ENCODE data around the gene SPTBN5.
"Not testable (repeated sequence)": the region's sequence is repeated elsewhere in the genome, so short reads cannot be mapped to it uniquely, and the experiment has no call there.

Gene SPTBN5

DNA sequence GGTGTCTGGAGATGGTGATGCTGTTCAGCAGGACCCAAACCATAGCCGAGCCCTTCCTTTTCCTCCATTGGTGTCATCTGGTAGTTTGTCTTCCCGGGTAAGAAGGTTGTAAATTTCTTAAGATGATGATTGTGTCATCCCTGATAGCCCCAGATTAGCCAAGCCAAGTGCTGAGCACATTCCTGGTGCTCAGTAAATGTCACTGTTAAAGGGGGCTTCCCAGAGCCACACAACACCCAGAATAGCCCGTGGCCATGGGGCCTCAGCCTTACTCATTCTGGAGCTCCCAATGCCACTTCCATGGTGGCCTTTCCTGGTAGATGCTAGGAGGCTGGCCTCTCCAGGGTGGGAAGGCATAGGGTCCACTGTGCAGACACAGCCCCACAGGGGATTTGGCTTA is 59.8 kb downstream of the SPTBN5 start:
- Histone ChIP-seq H3K14ac (ENCODE audit: low read length) (no peak overlapping the region), H2BK5ac (ENCODE audit: low read depth, low read length, poor library complexity) (no peak overlapping the region), H4K91ac (ENCODE audit: low read depth, low read length) (no peak overlapping the region), H2AK5ac (ENCODE audit: low read length) (no peak overlapping the region), H3K4me2 (ENCODE audit: low read length) (no peak overlapping the region), H2AFZ (ENCODE audit: insufficient read depth, low read length, poor library complexity) (no peak overlapping the region), H2BK120ac (ENCODE audit: insufficient read depth, low read length, poor library complexity) (no peak overlapping the region), H3K79me2 (ENCODE audit: control insufficient read depth, insufficient read depth, low read length, poor library complexity) (no peaks in the 10 kb centered on the region), H3K4ac (ENCODE audit: low read depth, low read length) (no peak overlapping the region), H3K18ac (ENCODE audit: low read length) (no peak overlapping the region), H3K4me3 (ENCODE audit: low read depth, low read length) (no peak overlapping the region), H3K23ac (ENCODE audit: low read length) (no peak overlapping the region), H3K9me3 (ENCODE audit: insufficient read depth, low read depth, low read length) (no peaks in the 10 kb centered on the region), H3K4me1 (ENCODE audit: control insufficient read depth in 1 of 2, insufficient read depth in 2 of 2, low read length in 2 of 2) (no peaks in the 10 kb centered on the region), H3K36me3 (ENCODE audit: control insufficient read depth in 1 of 2, insufficient read depth in 2 of 2, low read length in 2 of 2) (peaks cover 0 to 5% of the 10 kb centered on the region in 2 experiments), H2BK12ac (ENCODE audit: low read length) (no peak overlapping the region), H4K12ac (ENCODE audit: low read depth, low read length) (no peak overlapping the region), H3K27ac (ENCODE audit: low read depth, low read length) (no peak overlapping the region), H3K27me3 (ENCODE audit: insufficient read depth, low read length) (no peaks in the 10 kb centered on the region), H4K8ac (ENCODE audit: low read depth, low read length) (no peak overlapping the region), H3K79me1 (ENCODE audit: low read length) (no peaks in the 10 kb centered on the region), H3K9ac (ENCODE audit: low read length) (no peak overlapping the region)
- no CpG with 5 or more reads among the region's 3 CpGs for WGBS (ENCODE audit: extremely low coverage, insufficient coverage, insufficient read length)
- DNase-seq = no peak

DNA sequence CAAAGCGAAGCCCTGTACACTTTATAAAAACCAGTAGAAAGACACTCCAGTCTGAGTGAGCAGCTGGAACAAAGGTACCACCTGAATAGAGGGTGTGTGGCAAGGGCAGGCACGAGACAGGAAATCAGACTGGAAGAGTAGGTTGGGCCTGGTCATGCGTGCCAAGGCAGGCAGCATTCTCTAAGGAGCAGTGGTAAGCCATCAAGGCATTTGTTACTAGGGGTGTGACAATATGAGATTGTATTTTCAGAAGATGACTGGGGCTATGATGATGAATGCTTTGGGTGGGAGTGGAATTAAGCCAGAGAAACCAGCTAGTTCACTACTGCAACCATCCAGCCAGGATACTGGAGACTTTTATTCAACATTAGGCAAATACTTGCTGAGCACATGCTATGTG is 61.0 kb downstream of the SPTBN5 start:
- Histone ChIP-seq H3K14ac (ENCODE audit: low read length) (no peak overlapping the region), H2BK12ac (ENCODE audit: low read length) (no peak overlapping the region), H3K36me3 (ENCODE audit: control insufficient read depth in 1 of 2, insufficient read depth in 2 of 2, low read length in 2 of 2) (peaks cover 0 to 5% of the 10 kb centered on the region in 2 experiments), H3K9ac (ENCODE audit: low read length) (no peak overlapping the region), H4K91ac (ENCODE audit: low read depth, low read length) (no peak overlapping the region), H3K79me2 (ENCODE audit: control insufficient read depth, insufficient read depth, low read length, poor library complexity) (peaks cover 3% of the 10 kb centered on the region), H3K4ac (ENCODE audit: low read depth, low read length) (no peak overlapping the region), H4K12ac (ENCODE audit: low read depth, low read length) (no peak overlapping the region), H4K8ac (ENCODE audit: low read depth, low read length) (no peak overlapping the region), H2AFZ (ENCODE audit: insufficient read depth, low read length, poor library complexity) (no peak overlapping the region), H2BK120ac (ENCODE audit: insufficient read depth, low read length, poor library complexity) (no peak overlapping the region), H3K79me1 (ENCODE audit: low read length) (peaks cover 4% of the 10 kb centered on the region), H3K27ac (ENCODE audit: low read depth, low read length) (no peak overlapping the region), H3K4me1 (ENCODE audit: control insufficient read depth in 1 of 2, insufficient read depth in 2 of 2, low read length in 2 of 2) (no peaks in the 10 kb centered on the region), H3K27me3 (ENCODE audit: insufficient read depth, low read length) (no peaks in the 10 kb centered on the region), H3K9me3 (ENCODE audit: insufficient read depth, low read depth, low read length) (no peaks in the 10 kb centered on the region), H3K4me3 (ENCODE audit: low read depth, low read length) (no peak overlapping the region), H2AK5ac (ENCODE audit: low read length) (no peak overlapping the region), H3K18ac (ENCODE audit: low read length) (no peak overlapping the region), H2BK5ac (ENCODE audit: low read depth, low read length, poor library complexity) (no peak overlapping the region), H3K4me2 (ENCODE audit: low read length) (no peak overlapping the region), H3K23ac (ENCODE audit: low read length) (no peak overlapping the region)
- no CpG with 5 or more reads among the region's 3 CpGs for WGBS (ENCODE audit: extremely low coverage, insufficient coverage, insufficient read length)
- no peak for DNase-seq

DNA sequence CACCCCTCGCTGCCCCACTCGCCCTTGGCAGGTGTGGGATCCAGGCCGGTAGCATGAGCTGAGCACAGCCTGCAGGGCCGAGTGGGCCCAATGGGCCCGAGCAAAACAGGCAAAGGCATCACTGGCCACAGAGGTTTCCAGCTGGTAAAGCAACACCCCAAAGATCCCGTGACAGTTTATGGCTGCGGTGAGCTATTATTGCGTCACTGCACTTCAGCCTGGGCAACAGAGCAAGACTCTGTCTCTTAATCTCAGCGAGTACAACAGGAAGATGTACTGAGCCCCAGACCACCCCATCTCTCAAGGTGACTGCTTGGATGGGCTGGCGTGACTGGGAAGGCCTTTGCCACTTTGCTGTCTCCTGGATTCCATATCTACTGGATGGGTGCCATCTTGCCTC is 61.6 kb downstream of the SPTBN5 start:
- H3K4me2 ChIP-seq (ENCODE audit: low read length) = no peak overlapping the region
- no peak for DNase-seq
- no peak overlapping the region for H2BK12ac ChIP-seq (ENCODE audit: low read length)
- no peak overlapping the region for H3K4me3 ChIP-seq (ENCODE audit: low read depth, low read length)
- H3K4me1 ChIP-seq (ENCODE audit: control insufficient read depth in 1 of 2, insufficient read depth in 2 of 2, low read length in 2 of 2) = peaks cover 0 to 3% of the 10 kb centered on the region in 2 experiments
- WGBS (ENCODE audit: extremely low coverage, insufficient coverage, insufficient read length) = no CpG with 5 or more reads among the region's 10 CpGs
- no peak overlapping the region for H2AFZ ChIP-seq (ENCODE audit: insufficient read depth, low read length, poor library complexity)
- no peak overlapping the region for H3K14ac ChIP-seq (ENCODE audit: low read length)
- peaks cover 0 to 5% of the 10 kb centered on the region in 2 experiments for H3K36me3 ChIP-seq (ENCODE audit: control insufficient read depth in 1 of 2, insufficient read depth in 2 of 2, low read length in 2 of 2)
- no peaks in the 10 kb centered on the region for H3K27me3 ChIP-seq (ENCODE audit: insufficient read depth, low read length)
- no peak overlapping the region for H2BK5ac ChIP-seq (ENCODE audit: low read depth, low read length, poor library complexity)
- no peak overlapping the region for H3K4ac ChIP-seq (ENCODE audit: low read depth, low read length)
- H3K79me1 ChIP-seq (ENCODE audit: low read length) = peaks cover 6% of the 10 kb centered on the region
- no peak overlapping the region for H4K8ac ChIP-seq (ENCODE audit: low read depth, low read length)
- H2BK120ac ChIP-seq (ENCODE audit: insufficient read depth, low read length, poor library complexity) = no peak overlapping the region
- H4K12ac ChIP-seq (ENCODE audit: low read depth, low read length) = no peak overlapping the region
- H3K9me3 ChIP-seq (ENCODE audit: insufficient read depth, low read depth, low read length) = no peaks in the 10 kb centered on the region
- peaks cover 3% of the 10 kb centered on the region for H3K79me2 ChIP-seq (ENCODE audit: control insufficient read depth, insufficient read depth, low read length, poor library complexity)
- no peak overlapping the region for H3K18ac ChIP-seq (ENCODE audit: low read length)
- no peak overlapping the region for H3K9ac ChIP-seq (ENCODE audit: low read length)
- no peak overlapping the region for H3K27ac ChIP-seq (ENCODE audit: low read depth, low read length)
- H2AK5ac ChIP-seq (ENCODE audit: low read length) = no peak overlapping the region
- H3K23ac ChIP-seq (ENCODE audit: low read length) = no peak overlapping the region
- no peak overlapping the region for H4K91ac ChIP-seq (ENCODE audit: low read depth, low read length)

DNA sequence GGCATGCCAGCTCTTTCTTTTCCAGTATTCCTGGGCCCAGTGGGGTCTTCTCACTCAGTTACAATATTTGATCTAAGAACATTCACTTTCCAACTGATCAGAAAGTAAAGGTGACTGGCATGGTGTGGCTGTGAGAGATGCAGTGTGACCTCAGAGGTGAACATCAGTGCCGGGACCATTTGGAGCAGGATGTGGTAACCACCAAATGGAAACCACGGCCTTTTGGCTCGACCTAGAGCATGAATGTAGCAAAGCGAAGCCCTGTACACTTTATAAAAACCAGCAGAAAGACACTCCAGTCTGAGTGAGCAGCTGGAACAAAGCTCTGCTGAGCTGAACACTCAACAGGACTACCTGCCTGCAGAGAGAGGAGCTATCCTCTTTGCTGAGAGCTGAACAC is 62.6 kb downstream of the SPTBN5 start:
- not testable (repeated sequence) for H3K36me3 ChIP-seq (ENCODE audit: control insufficient read depth in 1 of 2, insufficient read depth in 2 of 2, low read length in 2 of 2); H3K4me1 ChIP-seq (ENCODE audit: control insufficient read depth in 1 of 2, insufficient read depth in 2 of 2, low read length in 2 of 2); H2BK120ac ChIP-seq (ENCODE audit: insufficient read depth, low read length, poor library complexity); H2BK12ac ChIP-seq (ENCODE audit: low read length); DNase-seq; H2AFZ ChIP-seq (ENCODE audit: insufficient read depth, low read length, poor library complexity); H3K4me3 ChIP-seq (ENCODE audit: low read depth, low read length); H3K27me3 ChIP-seq (ENCODE audit: insufficient read depth, low read length); H3K9ac ChIP-seq (ENCODE audit: low read length); H4K91ac ChIP-seq (ENCODE audit: low read depth, low read length); H2AK5ac ChIP-seq (ENCODE audit: low read length); H3K14ac ChIP-seq (ENCODE audit: low read length); H3K79me2 ChIP-seq (ENCODE audit: control insufficient read depth, insufficient read depth, low read length, poor library complexity); H4K8ac ChIP-seq (ENCODE audit: low read depth, low read length); H3K79me1 ChIP-seq (ENCODE audit: low read length); H2BK5ac ChIP-seq (ENCODE audit: low read depth, low read length, poor library complexity); H3K9me3 ChIP-seq (ENCODE audit: insufficient read depth, low read depth, low read length); H3K4ac ChIP-seq (ENCODE audit: low read depth, low read length); H3K4me2 ChIP-seq (ENCODE audit: low read length); H4K12ac ChIP-seq (ENCODE audit: low read depth, low read length); H3K23ac ChIP-seq (ENCODE audit: low read length); H3K27ac ChIP-seq (ENCODE audit: low read depth, low read length); H3K18ac ChIP-seq (ENCODE audit: low read length)
- no CpG with 5 or more reads among the region's 4 CpGs for WGBS (ENCODE audit: extremely low coverage, insufficient coverage, insufficient read length)

Measured in trophoblast cell (in vitro differentiated cells and primary cell).